ENCODE data around the gene RFLNA. TPM values are rescaled to one million over a fixed set of nuclear protein-coding genes. Genes with fewer than 3 reads are reported as not detected.
"Not testable (repeated sequence)": the region's sequence is repeated elsewhere in the genome, so short reads cannot be mapped to it uniquely, and the experiment has no call there.

RFLNA gene
- total RNA-seq, 1 experiment from 2014 or later, result 35.4 TPM

DNA sequence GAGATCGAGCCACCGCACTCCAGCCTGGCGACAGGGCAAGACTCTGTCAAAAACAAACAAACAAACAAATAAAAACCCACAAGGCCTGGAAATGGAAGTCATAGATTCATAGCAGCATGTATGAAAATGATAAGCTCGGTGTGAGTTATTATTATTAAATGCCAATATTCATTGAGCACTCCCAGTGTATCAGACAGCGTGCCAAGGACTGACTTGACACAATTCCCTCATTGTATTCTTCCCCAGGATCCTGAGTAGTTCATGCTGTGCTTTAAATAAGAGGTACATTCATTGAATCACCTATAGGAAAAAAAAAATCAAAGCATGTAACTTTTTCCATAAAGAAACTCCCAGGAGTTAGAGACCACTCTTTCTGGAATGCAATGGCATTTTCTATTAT, 12.6 kb upstream of the RFLNA start:
- no peak for DNase-seq (ENCODE audit: low read depth)

- DNase-seq (ENCODE audit: low read depth), result no peak
Measured at GRCh38 chr12:124283326-124283725, 11.6 kb upstream of the RFLNA start.

- DNase-seq (ENCODE audit: low read depth), result no peak
Measured at GRCh38 chr12:124284368-124284767, 10.5 kb upstream of the RFLNA start.

DNA sequence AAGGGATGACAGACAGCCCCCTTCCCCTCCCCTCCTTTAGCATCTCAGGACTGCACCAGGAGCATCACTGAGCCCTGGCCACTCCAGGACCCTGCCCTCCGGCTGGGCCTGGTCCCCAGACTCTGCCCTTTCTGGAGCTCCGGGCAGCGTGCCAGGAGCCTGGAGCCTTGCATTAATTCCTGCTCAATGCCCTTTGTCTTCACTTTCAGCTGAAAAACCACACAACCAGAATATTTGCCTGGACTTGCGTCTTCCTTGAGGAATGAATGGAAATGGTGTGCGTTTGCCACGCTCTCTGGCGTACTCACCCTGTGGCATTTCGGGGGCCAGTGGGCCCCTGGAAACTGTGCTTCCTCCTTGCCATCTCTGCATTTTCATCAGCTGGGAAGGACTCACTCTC, 8.5 kb upstream of the RFLNA start:
- no peak for DNase-seq (ENCODE audit: low read depth)

- no peak for DNase-seq (ENCODE audit: low read depth)
Measured at GRCh38 chr12:124286971-124287370, 7.9 kb upstream of the RFLNA start.

DNA sequence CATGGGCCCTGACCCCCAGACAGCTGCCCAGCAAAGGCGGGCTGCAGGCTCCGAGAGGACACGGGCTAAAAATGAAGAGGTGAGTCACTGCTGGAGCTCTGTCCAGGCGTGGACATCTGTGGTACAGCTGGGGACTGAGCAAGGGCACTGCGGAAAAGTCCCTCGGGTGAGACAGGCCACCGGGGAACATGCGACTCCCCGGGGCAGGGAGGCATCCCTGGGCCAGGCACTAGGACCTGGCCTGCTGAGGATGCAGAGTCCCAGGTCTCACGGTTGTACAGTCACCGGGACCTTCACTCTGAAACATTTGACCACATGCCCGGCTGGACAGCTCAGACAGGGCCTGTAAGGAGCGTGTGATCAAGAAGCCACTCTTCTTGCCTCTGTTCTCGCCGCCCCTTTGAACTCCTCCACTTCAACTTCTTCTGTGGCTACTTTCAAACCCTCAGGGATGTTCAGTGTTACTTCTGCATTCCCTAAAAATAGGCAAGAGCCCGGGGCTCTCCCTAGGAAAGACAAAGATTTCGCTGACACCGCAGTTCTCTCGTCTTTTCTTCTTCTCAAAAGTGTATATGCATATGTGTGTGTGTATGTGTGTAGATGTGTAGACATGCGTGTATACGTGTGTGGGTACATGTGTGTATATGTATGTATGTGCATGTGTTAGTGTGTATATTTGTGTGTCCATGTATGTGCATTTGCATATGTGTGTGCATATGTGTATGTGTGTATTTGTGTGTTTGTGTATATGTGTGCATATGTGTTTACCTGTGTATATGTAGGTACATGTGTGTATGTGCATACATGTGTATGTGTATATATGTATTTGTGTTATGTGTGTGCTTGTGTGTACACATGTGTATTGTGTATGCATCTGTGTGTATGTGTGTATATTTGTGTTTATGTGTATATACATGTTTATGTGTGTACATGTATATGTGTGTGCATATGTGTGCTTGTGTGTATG, 5.0 kb upstream of the RFLNA start:
- DNase-seq (ENCODE audit: low read depth), result peak; percentile 83

DNA sequence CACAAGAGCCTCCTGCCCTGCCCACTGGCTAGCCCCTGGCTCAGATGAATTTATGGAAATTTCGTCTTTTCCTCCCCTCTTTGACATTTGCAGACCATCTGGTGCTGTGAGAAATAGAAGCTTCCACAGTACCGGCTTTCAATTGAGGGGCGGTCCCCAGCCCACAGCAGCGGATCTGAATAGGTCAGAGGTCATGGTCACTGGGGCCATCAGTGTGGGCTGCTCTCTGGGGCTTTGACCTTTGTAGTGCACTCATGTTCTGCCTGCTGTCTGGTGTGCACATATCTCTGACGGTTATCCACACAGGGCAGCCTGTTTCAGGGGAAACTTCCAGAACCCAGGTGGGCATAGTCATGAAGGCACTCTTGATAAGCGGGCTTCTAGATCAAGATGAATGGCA, 2.5 kb upstream of the RFLNA start:
- no peak for DNase-seq (ENCODE audit: low read depth)

- DNase-seq (ENCODE audit: low read depth), result no peak
Measured at GRCh38 chr12:124293286-124294003, 1.4 kb upstream of the RFLNA start.

DNA sequence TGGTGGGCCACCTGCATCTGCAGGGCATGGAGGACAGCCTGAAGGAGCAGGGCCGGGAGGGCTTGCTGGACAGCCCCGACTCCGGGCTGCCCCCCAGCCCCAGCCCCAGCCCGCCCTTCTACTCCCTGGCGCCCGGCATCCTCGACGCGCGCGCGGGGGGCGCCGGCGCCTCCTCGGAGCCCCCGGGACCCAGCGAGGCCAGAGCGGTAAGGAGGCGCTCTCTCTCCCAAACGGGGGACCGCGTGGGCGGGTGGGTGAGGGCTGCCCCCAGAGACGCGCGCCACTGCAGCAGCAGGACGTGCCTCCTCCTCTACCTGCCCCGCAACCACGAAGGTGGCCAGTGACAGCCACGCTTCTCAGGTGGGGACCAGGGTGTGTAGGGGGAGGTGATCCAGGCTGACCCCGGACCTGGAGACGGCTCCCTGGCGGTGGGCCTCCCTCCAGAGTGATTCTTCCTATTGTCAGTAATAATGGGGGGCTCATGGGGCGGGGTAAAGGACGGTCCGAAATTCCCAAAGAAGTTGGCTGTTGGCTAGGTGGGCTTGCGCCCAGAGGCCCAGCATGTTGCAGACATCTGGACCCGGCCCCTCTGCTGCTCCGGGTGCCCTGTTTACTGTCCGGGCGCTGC, 652 bp downstream of the RFLNA start:
- no peak for DNase-seq (ENCODE audit: low read depth)

DNA sequence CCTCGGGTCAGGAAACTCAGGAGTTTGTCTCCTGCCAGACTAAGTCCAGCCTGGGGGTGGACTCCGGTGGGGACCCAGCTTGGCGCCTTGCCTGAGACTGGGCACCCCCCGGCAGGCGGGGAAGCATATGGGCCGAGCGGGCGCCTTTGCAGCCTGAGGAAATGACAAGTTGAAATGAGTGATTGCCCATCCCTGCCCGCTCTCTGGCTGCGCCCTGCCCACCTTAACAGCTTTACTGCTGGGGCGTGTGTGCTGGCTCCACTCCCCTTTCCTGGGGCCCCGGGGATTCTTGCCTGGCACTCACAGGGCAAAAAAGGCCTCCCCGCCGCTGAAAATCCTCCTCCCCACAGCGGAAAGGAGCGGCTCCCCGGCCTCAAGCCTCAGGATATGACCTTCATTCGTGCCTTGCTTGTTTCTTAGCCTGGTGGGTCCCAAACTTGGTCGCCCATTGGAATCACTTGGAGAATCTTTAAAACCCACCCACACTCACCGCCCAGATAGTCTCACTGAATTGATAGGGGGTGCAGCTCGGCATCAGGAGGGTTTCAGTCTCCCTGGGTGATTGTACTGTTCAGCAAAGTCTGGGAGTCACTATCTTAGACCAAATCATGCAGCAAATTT, 1.5 kb downstream of the RFLNA start:
- DNase-seq (ENCODE audit: low read depth), result no peak

DNA sequence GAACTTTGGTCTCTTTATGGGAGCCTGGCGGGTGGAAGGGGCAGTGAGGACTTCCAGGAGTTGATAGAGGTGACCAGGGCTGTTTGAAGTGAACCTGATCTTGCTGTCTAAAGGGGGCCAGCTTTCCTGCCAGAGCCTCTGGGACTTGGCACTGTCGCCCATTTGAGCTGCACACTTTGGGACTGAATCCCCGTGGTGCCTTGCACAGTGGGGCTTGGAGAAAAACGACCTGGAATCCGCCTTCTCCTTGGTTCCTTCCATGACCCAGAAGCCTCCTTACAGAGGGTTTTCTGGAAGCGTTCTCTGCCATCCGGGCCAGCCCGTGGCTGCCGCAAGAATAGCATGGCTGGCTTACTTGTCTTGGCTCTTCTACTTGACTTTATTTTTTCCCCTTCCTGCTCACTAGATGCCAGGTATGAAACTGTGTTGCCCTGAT, 2.0 kb downstream of the RFLNA start:
- no peak for DNase-seq (ENCODE audit: low read depth)

GRCh38 chr12:124297389-124297788, 2.5 kb downstream of the RFLNA start:
- DNase-seq (ENCODE audit: low read depth), result no peak

GRCh38 chr12:124297856-124298255, 3.0 kb downstream of the RFLNA start:
- no peak for DNase-seq (ENCODE audit: low read depth)

- no peak for DNase-seq (ENCODE audit: low read depth)
Measured at GRCh38 chr12:124298685-124299410, 4.0 kb downstream of the RFLNA start.

DNA sequence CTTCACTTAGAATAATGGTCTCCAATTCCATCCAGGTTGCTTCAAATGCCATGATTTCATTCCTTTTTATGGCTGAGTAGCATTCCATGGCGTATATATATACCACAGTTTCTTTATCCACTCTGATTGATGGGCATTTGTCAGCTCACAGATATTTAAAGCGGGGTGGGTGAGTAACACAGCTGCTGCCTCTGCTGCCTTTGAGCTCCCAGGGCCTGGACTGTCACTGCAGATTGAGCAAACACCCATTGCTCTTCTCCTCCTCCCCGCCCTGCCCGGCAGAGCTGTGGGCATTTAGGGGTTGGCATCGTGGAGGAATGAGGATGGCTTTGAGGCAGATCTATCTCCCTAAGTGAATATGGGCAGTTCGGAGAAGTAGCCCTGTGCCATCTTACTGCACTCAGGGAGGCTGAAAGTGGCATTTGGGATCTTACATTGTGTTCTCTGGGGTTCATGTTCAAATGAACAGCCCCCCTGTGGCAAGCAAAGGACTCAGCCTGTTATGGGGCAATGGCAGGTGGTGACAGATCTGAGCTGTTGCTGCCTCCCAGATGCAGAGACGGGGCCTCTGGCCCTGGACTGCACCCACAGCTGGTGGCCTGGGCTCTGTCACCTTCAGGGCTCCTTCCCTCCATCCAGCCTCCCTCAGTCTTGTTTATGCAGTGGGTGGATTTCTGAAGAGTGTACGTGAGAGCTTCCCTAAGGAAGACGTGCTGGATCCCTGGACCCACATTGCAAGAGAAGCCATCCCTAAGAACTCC, 4.9 kb downstream of the RFLNA start:
- DNase-seq (ENCODE audit: low read depth), result no peak

DNA sequence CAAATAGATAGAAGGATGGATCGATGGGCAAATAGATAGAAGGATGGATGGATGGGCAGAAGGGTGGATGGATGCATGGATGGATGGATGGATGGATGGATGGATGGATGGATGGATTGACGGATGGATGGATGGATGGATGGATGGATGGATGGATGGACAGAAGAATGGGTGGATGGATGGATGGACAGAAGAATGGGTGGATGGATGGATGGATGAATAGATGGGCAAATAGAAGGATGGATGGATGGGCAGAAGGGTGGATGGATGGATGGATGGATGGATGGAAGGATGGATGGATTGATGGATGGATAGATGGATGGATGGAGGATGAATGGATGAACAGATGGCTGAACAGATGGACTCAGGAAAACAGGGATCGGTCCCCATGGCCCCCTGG, 5.8 kb downstream of the RFLNA start:
- DNase-seq (ENCODE audit: low read depth), result not testable (repeated sequence)

DNA sequence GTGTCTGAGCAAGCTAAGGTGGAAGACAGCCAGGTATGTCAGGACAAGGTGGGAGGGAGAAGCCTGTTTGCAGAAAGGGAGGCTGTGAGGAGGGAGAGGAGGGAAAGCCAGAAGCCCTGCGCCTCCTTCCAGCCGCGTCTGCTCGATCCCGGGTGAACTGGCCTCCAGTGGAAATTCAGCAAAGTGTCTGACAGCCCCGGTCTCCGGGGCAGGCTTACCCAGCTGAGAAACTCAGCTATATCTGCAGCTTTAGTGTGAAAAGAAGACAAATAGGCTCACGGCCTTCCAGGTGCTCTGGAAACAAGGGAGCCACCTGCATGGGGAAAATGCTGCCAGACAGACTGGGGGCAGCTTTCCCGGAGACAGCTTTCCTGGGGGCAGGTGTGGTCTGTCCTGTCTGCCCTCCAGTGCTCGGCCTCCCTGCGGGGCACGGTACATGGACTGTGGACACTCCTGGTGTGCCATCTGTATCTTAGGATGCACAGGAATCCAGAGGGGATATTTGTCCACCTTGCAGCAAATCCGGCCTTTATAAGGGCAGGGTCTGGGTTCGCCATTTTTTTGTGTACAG, 6.3 kb downstream of the RFLNA start:
- DNase-seq (ENCODE audit: low read depth), result no peak

GRCh38 chr12:124302241-124302806, 7.4 kb downstream of the RFLNA start:
- no peak for DNase-seq (ENCODE audit: low read depth)

DNA sequence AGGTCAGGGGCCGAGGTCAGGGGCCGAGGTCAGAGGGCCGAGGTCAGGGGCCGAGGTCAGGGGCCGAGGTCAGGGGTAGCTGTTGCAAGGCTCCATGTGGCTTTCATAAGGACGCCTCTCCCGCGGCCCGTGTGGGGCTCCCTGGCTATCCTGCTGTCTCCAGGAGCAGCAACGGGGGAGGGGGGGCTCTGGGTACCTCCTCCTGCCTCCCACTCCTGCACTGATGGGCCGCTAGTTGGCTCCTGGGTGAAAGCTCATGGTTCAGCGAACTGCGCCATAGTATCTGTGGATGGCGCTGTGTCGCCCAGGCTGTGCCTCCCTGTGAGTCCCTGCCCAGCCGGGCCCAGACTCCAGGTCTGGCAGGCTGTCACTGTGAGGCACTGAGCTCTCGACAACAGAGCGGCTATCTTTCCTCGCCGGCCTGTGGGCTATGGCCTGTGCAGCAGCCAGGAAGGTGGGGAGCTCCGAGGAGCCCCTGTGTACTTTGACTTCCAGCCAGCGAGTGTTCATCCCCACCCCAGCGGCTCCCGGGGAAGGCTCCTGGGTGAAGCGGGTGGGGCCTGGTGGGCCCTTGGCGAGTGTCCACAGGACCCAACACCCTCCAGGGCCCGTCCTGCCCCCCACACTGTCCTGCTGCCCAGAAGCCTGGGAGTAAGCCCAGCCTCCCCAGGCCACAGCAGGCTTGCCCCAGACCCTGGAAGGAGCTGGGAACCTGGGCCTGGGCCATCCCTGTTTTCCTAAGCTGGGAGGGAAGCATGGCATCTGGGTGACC, 8.1 kb downstream of the RFLNA start:
- no peak for DNase-seq (ENCODE audit: low read depth)
